Skeletal muscle satellite cell (primary cell): ENCODE data around the gene MEIOSIN. TPM values are rescaled to one million over a fixed set of nuclear protein-coding genes. Genes with fewer than 3 reads are reported as not detected.
A peak's percentile ranks its signal among the peaks of the same experiment; 100 is the strongest.
"Not testable (repeated sequence)": the region's sequence is repeated elsewhere in the genome, so short reads cannot be mapped to it uniquely, and the experiment has no call there.

Experiments used
- H3K27me3 ChIP-seq: 2 replicates; pipeline ENCODE4 v1.7.0; 2013; ENCODE audit warnings: low read length; ENCODE audit not compliant: control insufficient read depth, insufficient read depth
- H3K36me3 ChIP-seq: 2 replicates; pipeline ENCODE4 v1.7.0; 2013; ENCODE audit warnings: mild to moderate bottlenecking, control low read depth, low read length; ENCODE audit not compliant: insufficient read depth
- H3K4me1 ChIP-seq: 2 replicates; pipeline ENCODE4 v1.7.0; 2013; ENCODE audit warnings: low read length; ENCODE audit not compliant: control insufficient read depth, insufficient read depth
- H3K4me2 ChIP-seq: 2 replicates; pipeline ENCODE4 v1.7.0; 2013; ENCODE audit warnings: mild to moderate bottlenecking, low read length
- H3K4me3 ChIP-seq: 2 replicates; pipeline ENCODE4 v1.7.0; 2013; ENCODE audit warnings: low read length
- H3K9ac ChIP-seq: 2 replicates; pipeline ENCODE4 v1.7.0; 2013; ENCODE audit warnings: mild to moderate bottlenecking, low read depth, low read length, moderate library complexity
- H3K9me3 ChIP-seq: replicated peaks from 2 replicates; pipeline ENCODE4 v1.7.0; 2013; ENCODE audit warnings: mild to moderate bottlenecking, control low read depth, low read length
- total RNA-seq: library from RNA; depleted of rRNA; stranded (reverse); fragments of >200 nt; gene quantifications from 2 replicates; pipeline ENCODE4 v1.2.3, GENCODE V29; 2012; rRNA removed

MEIOSIN gene
- total RNA-seq = under 0.01 and 0.25 TPM in 2 replicates

GRCh38 chr19:45733160-45733810 lies at the start of gene MEIOSIN:
Gene MEIOSIN (plus strand): TSS chr19:45733439. CDS start chr19:45735377, 1,938 bp downstream.
- Histone ChIP-seq H3K4me2 (no peak within 1 kb of the TSS), H3K36me3 (no peaks in the 10 kb centered on the region), H3K9me3 (no peaks in the 10 kb centered on the region), H3K4me1 (peaks cover 11% of the 10 kb centered on the region), H3K9ac (no peak within 1 kb of the TSS), H3K27me3 (no peaks in the 10 kb centered on the region), H3K4me3 (no peak within 1 kb of the TSS)

- not testable (repeated sequence) for H3K9ac ChIP-seq, H3K4me2 ChIP-seq, H3K9me3 ChIP-seq, H3K4me3 ChIP-seq, H3K27me3 ChIP-seq
- H3K36me3 ChIP-seq = peaks cover 42% of the 10 kb centered on the region
- H3K4me1 ChIP-seq = peaks cover 10% of the 10 kb centered on the region
Observed at GRCh38 chr19:45685045-45685444, 48.2 kb upstream of the MEIOSIN start.

- Histone ChIP-seq H3K4me1 (peaks cover 4% of the 10 kb centered on the region), H3K27me3 (no peaks in the 10 kb centered on the region), H3K9ac (no peak overlapping the region), H3K4me3 (no peak overlapping the region), H3K9me3 (no peaks in the 10 kb centered on the region), H3K36me3 (peaks cover 42% of the 10 kb centered on the region), H3K4me2 (no peak overlapping the region)
Observed at GRCh38 chr19:45687599-45687998, 45.6 kb upstream of the MEIOSIN start.

- Histone ChIP-seq H3K4me3 (peak within 1 kb of the TSS; percentile 90), H3K27me3 (no peaks in the 10 kb centered on the region), H3K9ac (peak within 1 kb of the TSS; percentile 98), H3K9me3 (no peaks in the 10 kb centered on the region), H3K4me2 (peak within 1 kb of the TSS; percentile 83), H3K36me3 (peaks cover 21% of the 10 kb centered on the region), H3K4me1 (peaks cover 9% of the 10 kb centered on the region)
Observed at GRCh38 chr19:45691516-45692186, 41.6 kb upstream of the MEIOSIN start, which contains the start of gene SNRPD2. Gene SNRPD2 (minus strand): TSS chr19:45691953. CDS start chr19:45691888, 65 bp downstream.

- H3K9ac ChIP-seq = peak within 1 kb of the TSS; percentile 98
- H3K27me3 ChIP-seq = no peaks in the 10 kb centered on the region
- H3K36me3 ChIP-seq = peaks cover 16% of the 10 kb centered on the region
- H3K9me3 ChIP-seq = no peaks in the 10 kb centered on the region
- peaks cover 9% of the 10 kb centered on the region for H3K4me1 ChIP-seq
- peak within 1 kb of the TSS; percentile 90 for H3K4me3 ChIP-seq
- H3K4me2 ChIP-seq = peak within 1 kb of the TSS; percentile 83
Observed at GRCh38 chr19:45692187-45693105, 40.8 kb upstream of the MEIOSIN start, which contains the start of gene QPCTL. Gene QPCTL (plus strand): TSS chr19:45692666. CDS start chr19:45692704, 38 bp downstream.

- Histone ChIP-seq H3K4me3 (peak overlapping the region; percentile 90), H3K36me3 (peaks cover 7% of the 10 kb centered on the region), H3K9ac (peak overlapping the region; percentile 84), H3K4me1 (peaks cover 9% of the 10 kb centered on the region), H3K27me3 (no peaks in the 10 kb centered on the region), H3K4me2 (peak overlapping the region; percentile 83), H3K9me3 (no peaks in the 10 kb centered on the region)
Observed at GRCh38 chr19:45693106-45693788, 40.0 kb upstream of the MEIOSIN start.

GRCh38 chr19:45701676-45702075 lies 31.6 kb upstream of the MEIOSIN start:
- Histone ChIP-seq H3K36me3 (peaks cover 8% of the 10 kb centered on the region), H3K9me3 (no peaks in the 10 kb centered on the region), H3K27me3 (no peaks in the 10 kb centered on the region), H3K9ac (no peak overlapping the region), H3K4me2 (no peak overlapping the region), H3K4me1 (no peaks in the 10 kb centered on the region), H3K4me3 (no peak overlapping the region)

GRCh38 chr19:45705115-45705514 lies 28.1 kb upstream of the MEIOSIN start:
- Histone ChIP-seq H3K9me3 (no peaks in the 10 kb centered on the region), H3K4me2 (no peak overlapping the region), H3K9ac (no peak overlapping the region), H3K36me3 (peaks cover 8% of the 10 kb centered on the region), H3K27me3 (no peaks in the 10 kb centered on the region), H3K4me3 (no peak overlapping the region), H3K4me1 (no peaks in the 10 kb centered on the region)

- Histone ChIP-seq H3K36me3 (peaks cover 8% of the 10 kb centered on the region), H3K9me3 (no peaks in the 10 kb centered on the region), H3K27me3 (no peaks in the 10 kb centered on the region), H3K4me3 (no peak overlapping the region), H3K9ac (no peak overlapping the region), H3K4me2 (no peak overlapping the region), H3K4me1 (no peaks in the 10 kb centered on the region)
Observed at GRCh38 chr19:45705710-45706415, 27.4 kb upstream of the MEIOSIN start.

GRCh38 chr19:45710356-45711130 lies 22.7 kb upstream of the MEIOSIN start:
- H3K4me3 ChIP-seq = no peak overlapping the region
- no peaks in the 10 kb centered on the region for H3K9me3 ChIP-seq
- H3K36me3 ChIP-seq = peaks cover 13% of the 10 kb centered on the region
- H3K4me1 ChIP-seq = no peaks in the 10 kb centered on the region
- no peak overlapping the region for H3K9ac ChIP-seq
- no peaks in the 10 kb centered on the region for H3K27me3 ChIP-seq
- no peak overlapping the region for H3K4me2 ChIP-seq
